AG04449 (cell line): ENCODE measurements around the gene CDC42BPA.

Source experiments
- CTCF ChIA-PET: fragments of 350-600 bp; formaldehyde crosslinking; extraction: SDS; loops from one replicate; lab custom pipeline; 2021; ENCODE audit warnings: antibody characterized with exemption; lab: Yijun Ruan, JAX
- POLR2A ChIA-PET: fragments of 400-600, 350-600 bp; formaldehyde crosslinking; extraction: SDS; loops from one replicate; lab custom pipeline; 2020; ENCODE audit warnings: antibody characterized with exemption, inconsistent platforms; lab: Yijun Ruan, JAX
- DNase-seq: peaks from one replicate; pipeline ENCODE4 v3.0.0-alpha.2; 2010; ENCODE audit warnings: low read depth, low spot score
- H3K4me3 ChIP-seq: 2 replicates; pipeline ENCODE4 v1.5.1; 2011; ENCODE audit warnings: low read depth, mild to moderate bottlenecking, control low read depth, low read length
- CTCF ChIP-seq: IDR thresholded peaks from one replicate; pipeline ENCODE4 v1.5.1; 2011; ENCODE audit warnings: mild to moderate bottlenecking, moderate library complexity, low read length, control low read depth, inconsistent platforms; ENCODE audit not compliant: insufficient read depth; ENCODE audit errors: missing control alignments

Gene CDC42BPA

GRCh38 chr1:227323171-227323966, 5.1 kb upstream of the CDC42BPA start:
- TF ChIP-seq CTCF, result no peak
- CTCF ChIA-PET, result no interaction called here
- H3K4me3 ChIP-seq, result no peak overlapping the region
- DNase-seq, result no peak
- POLR2A ChIA-PET, result no interaction called here

GRCh38 chr1:227322376-227322775, 4.1 kb upstream of the CDC42BPA start:
- no peak for TF ChIP-seq CTCF
- no peak overlapping the region for H3K4me3 ChIP-seq
- DNase-seq, result no peak
- ChIA-PET CTCF (no interaction called here), POLR2A (no interaction called here)

GRCh38 chr1:227321035-227321434, 2.7 kb upstream of the CDC42BPA start:
- H3K4me3 ChIP-seq, result no peak overlapping the region
- CTCF ChIA-PET, result interaction anchor here (1.2 kb wide), 1 partner anchor 23 kb away, joined by 5 read pairs; no protein-coding TSS in a partner anchor
- no peak for TF ChIP-seq CTCF
- DNase-seq, result no peak
- POLR2A ChIA-PET, result no interaction called here

GRCh38 chr1:227320476-227320875, 2.2 kb upstream of the CDC42BPA start:
- no peak for DNase-seq
- H3K4me3 ChIP-seq, result no peak overlapping the region
- ChIA-PET CTCF (interaction anchor here (1.4 kb wide), 1 partner anchor 114 kb away, joined by 3 read pairs; no protein-coding TSS in a partner anchor), POLR2A (no interaction called here)
- TF ChIP-seq CTCF, result no peak

GRCh38 chr1:227318853-227319607, 738 bp upstream of the CDC42BPA start:
- CTCF ChIA-PET, result interaction anchor here (0.7 to 1.4 kb wide), 5 partner anchors 11 to 188 kb away, joined by 3 to 6 read pairs (median 3); no protein-coding TSS in a partner anchor
- POLR2A ChIA-PET, result interaction anchor here (0.6 to 1.1 kb wide), 4 partner anchors 12 to 259 kb away, joined by 3 to 5 read pairs (median 3); no protein-coding TSS in a partner anchor
- H3K4me3 ChIP-seq, result peak overlapping the region; percentile 76
- DNase-seq, result no peak
- TF ChIP-seq CTCF, result no peak

GRCh38 chr1:227317523-227318015, 723 bp downstream of the CDC42BPA start:
- CTCF ChIA-PET, result no interaction called here
- POLR2A ChIA-PET, result no interaction called here
- no peak for DNase-seq
- peak; percentile 35 for TF ChIP-seq CTCF
- H3K4me3 ChIP-seq, result peak overlapping the region; percentile 76
